RCC 7860 (cell line): ENCODE measurements around the gene PCLO.
"Not testable (repeated sequence)": the region's sequence is repeated elsewhere in the genome, so short reads cannot be mapped to it uniquely, and the experiment has no call there.

ENCODE experiments used
- DNase-seq: peaks from one replicate; pipeline ENCODE4 v3.0.0-alpha.2; 2015; ENCODE audit warnings: low spot score
- FAIRE-seq: peaks from 2 replicates; lab custom pipeline; 2012; peaks lifted over from hg19 to GRCh38; lab: Jason Lieb, UNC

The PCLO gene

GRCh38 chr7:83130623-83131545, 31.8 kb downstream of the PCLO start:
- no peak for FAIRE-seq

GRCh38 chr7:83130191-83130590, 32.5 kb downstream of the PCLO start:
- no peak for FAIRE-seq
- DNase-seq: no peak

More at GRCh38 chr7:83130623-83131545, 31.8 kb downstream of the PCLO start:
- no peak for DNase-seq

GRCh38 chr7:83119494-83119893, 43.2 kb downstream of the PCLO start:
- DNase-seq (no peak), FAIRE-seq (no peak)

GRCh38 chr7:83119026-83119382, 43.7 kb downstream of the PCLO start:
- FAIRE-seq (no peak), DNase-seq (no peak)

- FAIRE-seq (no peak), DNase-seq (no peak)
Measured at GRCh38 chr7:83118347-83119025, 44.2 kb downstream of the PCLO start.

- DNase-seq (no peak), FAIRE-seq (no peak)
Measured at GRCh38 chr7:83117466-83117865, 45.2 kb downstream of the PCLO start.

- no peak for FAIRE-seq
- DNase-seq: no peak
Measured at GRCh38 chr7:83111391-83111790, 51.3 kb downstream of the PCLO start.

GRCh38 chr7:83109352-83109751, 53.3 kb downstream of the PCLO start:
- FAIRE-seq (no peak), DNase-seq (no peak)

GRCh38 chr7:83105948-83106347, 56.7 kb downstream of the PCLO start:
- FAIRE-seq (no peak), DNase-seq (no peak)

GRCh38 chr7:83105063-83105462, 57.6 kb downstream of the PCLO start:
- no peak for FAIRE-seq
- DNase-seq: no peak

- DNase-seq (no peak), FAIRE-seq (no peak)
Measured at GRCh38 chr7:83101530-83101929, 61.2 kb downstream of the PCLO start.

GRCh38 chr7:83096065-83096580, 66.6 kb downstream of the PCLO start:
- no peak for FAIRE-seq

GRCh38 chr7:83085299-83085698, 77.4 kb downstream of the PCLO start:
- no peak for DNase-seq
- FAIRE-seq: no peak

More at GRCh38 chr7:83096065-83096580, 66.6 kb downstream of the PCLO start:
- no peak for DNase-seq

GRCh38 chr7:83079879-83080278, 82.8 kb downstream of the PCLO start:
- FAIRE-seq, DNase-seq: not testable (repeated sequence)

GRCh38 chr7:83077328-83077727, 85.4 kb downstream of the PCLO start:
- DNase-seq: no peak
- no peak for FAIRE-seq

- DNase-seq (no peak), FAIRE-seq (no peak)
Measured at GRCh38 chr7:83072576-83073517, 89.8 kb downstream of the PCLO start.

- no peak for FAIRE-seq
- DNase-seq: no peak
Measured at GRCh38 chr7:83065714-83066113, 97.0 kb downstream of the PCLO start.

GRCh38 chr7:83060218-83060617, 102.5 kb downstream of the PCLO start:
- no peak for DNase-seq
- no peak for FAIRE-seq

GRCh38 chr7:83058667-83059066, 104.0 kb downstream of the PCLO start:
- DNase-seq (no peak), FAIRE-seq (no peak)

GRCh38 chr7:83055197-83055596, 107.5 kb downstream of the PCLO start:
- FAIRE-seq: no peak
- DNase-seq: no peak

- FAIRE-seq (no peak), DNase-seq (no peak)
Measured at GRCh38 chr7:83054472-83054871, 108.2 kb downstream of the PCLO start.
